Loucy (cell line): Measurements from ENCODE around the gene RPTOR.

Experiments used
- CTCF ChIP-seq: fragments of 200-600 bp; sonication (generic); conservative IDR thresholded peaks from 2 replicates; pipeline ENCODE4 v1.5.1; 2014; ENCODE audit warnings: mild to moderate bottlenecking, antibody characterized with exemption, low read length
- EZH2phosphoT487 ChIP-seq: fragments of 200-600 bp; IDR thresholded peaks from 2 replicates; pipeline ENCODE4 v1.6.1; 2018; ENCODE audit warnings: antibody characterized with exemption, mild to moderate bottlenecking, moderate library complexity, borderline replicate concordance

GRCh38 chr17:80659651-80660050, 115.0 kb downstream of the RPTOR start:
- TF ChIP-seq CTCF (no peak), EZH2phosphoT487 (no peak)
